IMR-90 (cell line): ENCODE data around the gene SNRNP35. TPM values are rescaled to one million over a fixed set of nuclear protein-coding genes. Genes with fewer than 3 reads are reported as not detected.

ENCODE experiments used
- ATAC-seq: fragments of 200-7000 bp; cut with Tn5 transposase; 2 replicates; pipeline ENCODE4 v1.9.1; 2020; ENCODE audit warnings: low read depth, mild to moderate bottlenecking, moderate library complexity
- BruUV-seq: library from RNA; stranded (reverse); fragments of 400-500 nt; replicated peaks from 2 replicates; lab custom pipeline; 2021; lab: Mats Ljungman, UMichigan
- CTCF ChIA-PET: fragments of 300-600 bp; formaldehyde crosslinking; extraction: SDS; loops from one replicate; lab custom pipeline; 2021; ENCODE audit warnings: antibody characterized with exemption; lab: Yijun Ruan, JAX
- POLR2A ChIA-PET: fragments of 300-600 bp; sonication (Branson Sonifier 250); formaldehyde crosslinking; loops from one replicate; lab custom pipeline; 2022; ENCODE audit warnings: antibody characterized with exemption; ENCODE audit not compliant: unreplicated experiment; lab: Charles Lee
- DNase-seq: peaks from one replicate; pipeline ENCODE4 v3.0.0; 2013
- H2AFZ ChIP-seq: replicated peaks from 2 replicates; pipeline ENCODE3; 2013; ENCODE audit warnings: low read length, mild to moderate bottlenecking; ENCODE audit not compliant: poor library complexity
- H2AK5ac ChIP-seq: 2 replicates; pipeline ENCODE4 v1.6.1; 2013; ENCODE audit warnings: low read depth, low read length, inconsistent platforms
- H2AK9ac ChIP-seq: replicated peaks from 2 replicates; pipeline ENCODE3; 2013; ENCODE audit warnings: mild to moderate bottlenecking, low read depth, low read length, moderate library complexity; ENCODE audit not compliant: poor library complexity
- H2BK120ac ChIP-seq: 2 replicates; pipeline ENCODE4 v1.6.1; 2013; ENCODE audit warnings: low read depth, low read length, inconsistent platforms
- H2BK15ac ChIP-seq: 3 replicates; pipeline ENCODE4 v1.6.1; 2013; ENCODE audit warnings: low read depth, low read length, inconsistent platforms
- H2BK20ac ChIP-seq: 2 replicates; pipeline ENCODE4 v1.6.1; 2013; ENCODE audit warnings: low read depth, mild to moderate bottlenecking, inconsistent platforms, low read length, moderate library complexity
- H2BK5ac ChIP-seq: 2 replicates; pipeline ENCODE4 v1.6.1; 2013; ENCODE audit warnings: mild to moderate bottlenecking, low read depth, low read length, inconsistent platforms; ENCODE audit not compliant: poor library complexity, severe bottlenecking
- H3K14ac ChIP-seq: replicated peaks from 2 replicates; pipeline ENCODE4 v1.6.1; 2013; ENCODE audit warnings: low read depth, low read length, inconsistent platforms
- H3K18ac ChIP-seq: 2 replicates; pipeline ENCODE4 v1.6.1; 2013; ENCODE audit warnings: low read depth, low read length, control low read depth
- H3K23ac ChIP-seq: 2 replicates; pipeline ENCODE4 v1.6.1; 2013; ENCODE audit warnings: low read depth, low read length, inconsistent platforms
- H3K27ac ChIP-seq: 2 replicates; pipeline ENCODE4 v1.5.1; 2013; ENCODE audit warnings: mild to moderate bottlenecking, control low read depth, low read length; ENCODE audit not compliant: insufficient read depth
- H3K27me3 ChIP-seq: 2 replicates; pipeline ENCODE4 v1.6.1; 2013; ENCODE audit warnings: low read length; ENCODE audit not compliant: control insufficient read depth, insufficient read depth
- H3K36me3 ChIP-seq: 2 replicates; pipeline ENCODE4 v1.6.1; 2013; ENCODE audit warnings: low read length, mixed read lengths; ENCODE audit not compliant: control insufficient read depth, insufficient read depth
- H3K4ac ChIP-seq: 2 replicates; pipeline ENCODE4 v1.6.1; 2013; ENCODE audit warnings: low read depth, low read length, inconsistent platforms
- H3K4me1 ChIP-seq: 2 replicates; pipeline ENCODE4 v1.6.1; 2013; ENCODE audit warnings: low read length, mixed read lengths; ENCODE audit not compliant: control insufficient read depth, insufficient read depth
- H3K4me2 ChIP-seq: 2 replicates; pipeline ENCODE4 v1.6.1; 2013; ENCODE audit warnings: low read depth, mild to moderate bottlenecking, control low read depth, low read length, moderate library complexity
- H3K4me3 ChIP-seq: 2 replicates; pipeline ENCODE4 v1.5.1; 2013; ENCODE audit warnings: low read depth, mild to moderate bottlenecking, control low read depth, low read length, moderate library complexity; ENCODE audit not compliant: insufficient read depth
- H3K56ac ChIP-seq: 2 replicates; pipeline ENCODE4 v1.6.1; 2013; ENCODE audit warnings: low read length, inconsistent platforms; ENCODE audit not compliant: insufficient read depth; ENCODE audit errors: extremely low read depth
- H3K79me1 ChIP-seq, 2 experiments: 2 replicates each; pipeline ENCODE4 v1.6.1; 2013; ENCODE audit warnings: low read length in 2 of 2, inconsistent platforms in 1 of 2, low read depth in 1 of 2
- H3K9ac ChIP-seq: 2 replicates; pipeline ENCODE4 v1.6.1; 2013; ENCODE audit warnings: low read depth, low read length, control low read depth
- H3K9me1 ChIP-seq: 2 replicates; pipeline ENCODE4 v1.6.1; 2013; ENCODE audit warnings: low read length, inconsistent platforms; ENCODE audit not compliant: insufficient read depth
- H3K9me3 ChIP-seq: 2 replicates; pipeline ENCODE4 v1.6.1; 2013; ENCODE audit warnings: low read length; ENCODE audit not compliant: control insufficient read depth, insufficient read depth
- H4K20me1 ChIP-seq: 2 replicates; pipeline ENCODE4 v1.6.1; 2013; ENCODE audit warnings: low read length, inconsistent platforms; ENCODE audit not compliant: insufficient read depth
- H4K5ac ChIP-seq: 2 replicates; pipeline ENCODE4 v1.6.1; 2013; ENCODE audit warnings: mild to moderate bottlenecking, low read depth, low read length, control low read depth
- H4K8ac ChIP-seq, 2 experiments: 2 replicates each; pipeline ENCODE4 v1.6.1; 2013; ENCODE audit warnings: low read depth in 2 of 2, low read length in 2 of 2, control low read depth in 1 of 2, inconsistent platforms in 1 of 2
- H4K91ac ChIP-seq: 2 replicates; pipeline ENCODE4 v1.6.1; 2013; ENCODE audit warnings: low read depth, low read length, inconsistent platforms; ENCODE audit not compliant: insufficient read depth
- RAD21 ChIP-seq: IDR thresholded peaks from 2 replicates; pipeline ENCODE4 v1.6.1; 2012; ENCODE audit warnings: low read length, improper control_type of control experiment
- SMC3 ChIP-seq: fragments of 150-350 bp; IDR thresholded peaks from 2 replicates; pipeline ENCODE4 v1.6.1; 2016; ENCODE audit warnings: low read depth, mild to moderate bottlenecking, antibody characterized with exemption, low read length, moderate library complexity
- WGBS, 2 experiments: methylation state at CpG; one replicate each; pipeline versions ENCODE4 v1.1.5 to v1.1.7; 2013; ENCODE audit warnings: missing lambda C conversion rate in 2 of 2; ENCODE audit not compliant: insufficient read length in 1 of 2; ENCODE audit errors: extremely low coverage in 2 of 2; 5-methylcytosine and 5-hydroxymethylcytosine counted together
- dilution Hi-C: fragments of 300-500 bp; cut with HindIII; formaldehyde crosslinking; loops from one replicate; pipeline ENCODE4 v1.14.3; 2018; ENCODE audit warnings: low sequenced_read_pairs; ENCODE audit not compliant: unreplicated experiment
- in situ Hi-C: fragments of 300-500 bp; cut with MboI; formaldehyde crosslinking; loops from 3 replicates; pipeline ENCODE4 v1.14.3; 2019; ENCODE audit warnings: low sequenced_read_pairs, inconsistent platforms, mixed read lengths
- intact Hi-C: fragments of 100-400 bp; cut with micrococcal nuclease; formaldehyde crosslinking; loops from 2 replicates; pipeline ENCODE4 v1.10.0; 2022
- polyA plus RNA-seq, 3 experiments: library from polyadenylated mRNA; depleted of rRNA; stranded (reverse); fragments of >200 nt; gene quantifications; 2 replicates each; pipeline ENCODE4 v1.2.3, GENCODE V29; 2012; ENCODE audit warnings: low replicate concordance in 1 of 3
- total RNA-seq: library from RNA; depleted of rRNA; stranded (reverse); fragments of >200 nt; gene quantifications from 2 replicates; pipeline ENCODE4 v1.2.3, GENCODE V29; 2012
- TF ChIP-seq, protein P1 (sequence below): fragments of 150-350 bp; IDR thresholded peaks from 2 replicates; pipeline ENCODE4 v1.6.1; 2017; ENCODE audit warnings: mild to moderate bottlenecking, antibody characterized with exemption, low read length, low read depth
- TF ChIP-seq, protein P2 (sequence below): conservative IDR thresholded peaks from 2 replicates; pipeline ENCODE4 v1.5.1; 2012; ENCODE audit warnings: mild to moderate bottlenecking, low read depth, low read length, improper control_type of control experiment

The SNRNP35 gene
- total and polyA plus RNA-seq, 2 of the 4 experiments (the other 2 are of a cell fraction) = 4.7 to 15.4 TPM

DNA sequence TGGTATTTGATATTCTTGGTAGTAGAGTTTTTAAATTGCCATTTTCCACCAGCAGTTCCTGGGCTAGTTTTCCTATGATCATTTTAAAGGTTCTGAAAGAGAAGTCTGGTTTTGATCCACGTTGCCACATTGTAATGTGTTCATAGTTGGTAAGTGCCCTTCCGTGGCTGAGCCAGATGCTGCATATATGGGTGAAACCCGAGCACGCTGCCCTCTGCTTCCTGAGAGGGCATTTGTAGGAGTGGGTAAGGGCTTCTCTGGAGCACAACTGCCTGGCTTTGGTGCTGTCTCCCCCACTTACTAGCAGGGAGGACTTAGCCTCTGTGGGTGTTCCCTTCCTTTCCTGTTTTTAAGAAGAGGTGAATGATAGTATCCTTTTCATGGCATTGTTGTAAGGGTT lies 7.1 kb downstream of the SNRNP35 start:
- in situ Hi-C loops (no loop called here), dilution Hi-C loops (no loop called here), intact Hi-C loops (no loop called here)
- Histone ChIP-seq H3K79me1 (peaks cover 38 to 73% of the 10 kb centered on the region in 2 experiments), H2AK5ac (no peak overlapping the region), H3K4me1 (no peaks in the 10 kb centered on the region), H3K27ac (no peak overlapping the region), H4K5ac (no peak overlapping the region), H3K9me3 (no peaks in the 10 kb centered on the region), H2BK5ac (no peak overlapping the region), H3K4me3 (no peak overlapping the region), H2AK9ac (no peak overlapping the region), H3K36me3 (peaks cover 17% of the 10 kb centered on the region), H3K18ac (no peak overlapping the region), H2BK120ac (no peak overlapping the region), H3K27me3 (no peaks in the 10 kb centered on the region), H2BK15ac (no peak overlapping the region), H3K9me1 (0 out of 2 replicates have a peak, but pooled peaks cover 6% of the 10 kb centered on the region), H3K56ac (no peak overlapping the region), H3K14ac (no peak overlapping the region), H2BK20ac (no peak overlapping the region), H3K23ac (no peak overlapping the region), H4K20me1 (peaks cover 6% of the 10 kb centered on the region; the same call in 1 of the 2 replicates), H2AFZ (no peak overlapping the region), H3K4me2 (no peak overlapping the region), H4K91ac (no peak overlapping the region), H3K9ac (no peak overlapping the region), H3K4ac (no peak overlapping the region), H4K8ac (no peak overlapping the region)
- no CpG with 5 or more reads among the region's 4 CpGs for WGBS, 2 experiments
- ChIA-PET CTCF (no interaction called here), POLR2A (no interaction called here)
- DNase-seq (no peak), ATAC-seq (no peak)
- no peak for TF ChIP-seq RAD21
- TF ChIP-seq SMC3 = no peak
- TF ChIP-seq, protein P1, sequence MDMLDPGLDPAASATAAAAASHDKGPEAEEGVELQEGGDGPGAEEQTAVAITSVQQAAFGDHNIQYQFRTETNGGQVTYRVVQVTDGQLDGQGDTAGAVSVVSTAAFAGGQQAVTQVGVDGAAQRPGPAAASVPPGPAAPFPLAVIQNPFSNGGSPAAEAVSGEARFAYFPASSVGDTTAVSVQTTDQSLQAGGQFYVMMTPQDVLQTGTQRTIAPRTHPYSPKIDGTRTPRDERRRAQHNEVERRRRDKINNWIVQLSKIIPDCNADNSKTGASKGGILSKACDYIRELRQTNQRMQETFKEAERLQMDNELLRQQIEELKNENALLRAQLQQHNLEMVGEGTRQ = no peak
- TF ChIP-seq, protein P2, sequence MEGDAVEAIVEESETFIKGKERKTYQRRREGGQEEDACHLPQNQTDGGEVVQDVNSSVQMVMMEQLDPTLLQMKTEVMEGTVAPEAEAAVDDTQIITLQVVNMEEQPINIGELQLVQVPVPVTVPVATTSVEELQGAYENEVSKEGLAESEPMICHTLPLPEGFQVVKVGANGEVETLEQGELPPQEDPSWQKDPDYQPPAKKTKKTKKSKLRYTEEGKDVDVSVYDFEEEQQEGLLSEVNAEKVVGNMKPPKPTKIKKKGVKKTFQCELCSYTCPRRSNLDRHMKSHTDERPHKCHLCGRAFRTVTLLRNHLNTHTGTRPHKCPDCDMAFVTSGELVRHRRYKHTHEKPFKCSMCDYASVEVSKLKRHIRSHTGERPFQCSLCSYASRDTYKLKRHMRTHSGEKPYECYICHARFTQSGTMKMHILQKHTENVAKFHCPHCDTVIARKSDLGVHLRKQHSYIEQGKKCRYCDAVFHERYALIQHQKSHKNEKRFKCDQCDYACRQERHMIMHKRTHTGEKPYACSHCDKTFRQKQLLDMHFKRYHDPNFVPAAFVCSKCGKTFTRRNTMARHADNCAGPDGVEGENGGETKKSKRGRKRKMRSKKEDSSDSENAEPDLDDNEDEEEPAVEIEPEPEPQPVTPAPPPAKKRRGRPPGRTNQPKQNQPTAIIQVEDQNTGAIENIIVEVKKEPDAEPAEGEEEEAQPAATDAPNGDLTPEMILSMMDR = no peak
- BruUV-seq = no TSS peak
